Breast epithelium (tissue), 3 donors: ENCODE data around the gene COL5A1.

Experiments used
- POLR2A ChIP-seq: fragments of 450-650 bp; IDR thresholded peaks from one replicate; pipeline ENCODE4 v1.6.1; 2016; ENCODE audit warnings: antibody characterized with exemption, mild to moderate bottlenecking, moderate library complexity
- TF ChIP-seq, protein P1 (sequence below), 3 donors: fragments of 450-650 bp; IDR thresholded peaks; one replicate each; pipeline ENCODE4 v1.5.1; 2016 to 2017; ENCODE audit warnings: antibody characterized with exemption in 3 of 3, mild to moderate bottlenecking in 3 of 3, moderate library complexity in 3 of 3

DNA sequence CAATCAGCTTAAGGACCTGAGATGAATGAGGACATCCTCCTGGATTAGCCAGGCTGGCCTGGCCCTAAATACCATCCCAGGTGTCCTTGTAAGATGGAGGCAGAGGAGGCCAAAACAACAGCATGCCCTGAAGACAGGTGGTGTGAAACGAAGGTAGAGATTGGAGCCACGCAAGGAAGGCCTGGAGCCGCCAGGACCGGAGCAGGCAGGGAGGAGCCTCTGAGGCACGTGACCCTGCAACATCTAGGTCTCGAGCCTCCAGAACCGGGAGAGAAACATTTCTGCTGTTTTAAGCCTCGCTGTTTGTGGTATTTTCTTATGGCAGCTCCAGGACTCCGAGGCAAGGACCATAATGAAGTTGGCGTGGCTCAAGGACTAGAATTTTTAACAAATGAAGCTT, 9.7 kb upstream of the COL5A1 start:
- TF ChIP-seq, protein P1, sequence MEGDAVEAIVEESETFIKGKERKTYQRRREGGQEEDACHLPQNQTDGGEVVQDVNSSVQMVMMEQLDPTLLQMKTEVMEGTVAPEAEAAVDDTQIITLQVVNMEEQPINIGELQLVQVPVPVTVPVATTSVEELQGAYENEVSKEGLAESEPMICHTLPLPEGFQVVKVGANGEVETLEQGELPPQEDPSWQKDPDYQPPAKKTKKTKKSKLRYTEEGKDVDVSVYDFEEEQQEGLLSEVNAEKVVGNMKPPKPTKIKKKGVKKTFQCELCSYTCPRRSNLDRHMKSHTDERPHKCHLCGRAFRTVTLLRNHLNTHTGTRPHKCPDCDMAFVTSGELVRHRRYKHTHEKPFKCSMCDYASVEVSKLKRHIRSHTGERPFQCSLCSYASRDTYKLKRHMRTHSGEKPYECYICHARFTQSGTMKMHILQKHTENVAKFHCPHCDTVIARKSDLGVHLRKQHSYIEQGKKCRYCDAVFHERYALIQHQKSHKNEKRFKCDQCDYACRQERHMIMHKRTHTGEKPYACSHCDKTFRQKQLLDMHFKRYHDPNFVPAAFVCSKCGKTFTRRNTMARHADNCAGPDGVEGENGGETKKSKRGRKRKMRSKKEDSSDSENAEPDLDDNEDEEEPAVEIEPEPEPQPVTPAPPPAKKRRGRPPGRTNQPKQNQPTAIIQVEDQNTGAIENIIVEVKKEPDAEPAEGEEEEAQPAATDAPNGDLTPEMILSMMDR (IDR thresholded peaks at IDR 0.05): no peak
- no peak for TF ChIP-seq POLR2A
